ENCODE results near the gene COX8C. TPM values are rescaled to one million over a fixed set of nuclear protein-coding genes. Genes with fewer than 3 reads are reported as not detected.

The COX8C gene
- total and polyA plus RNA-seq, 2 of the 8 experiments (the other 6 are each of a cell fraction or from before 2014, with no cell fraction given): not detected

GRCh38 chr14:93337143-93337753 is 9.7 kb upstream of the COX8C start (continued):
- TF ChIP-seq CHD7 (IDR thresholded peaks at IDR 0.05; ENCODE audit: insufficient replicate concordance, low read length) (no peak), POU5F1 (IDR thresholded peaks at IDR 0.05; ENCODE audit: low read depth, low read length) (no peak), ATF2 (IDR thresholded peaks at IDR 0.05; ENCODE audit: low read length) (no peak), CTBP2 (IDR thresholded peaks at IDR 0.05; ENCODE audit: borderline replicate concordance, insufficient read depth, insufficient read length, low read length) (no peak), TCF12 (IDR thresholded peaks at IDR 0.05; ENCODE audit: low read depth, low read length) (no peak), CTCF (IDR thresholded peaks at IDR 0.05; ENCODE audit: control extremely low read depth in 1 of 3, insufficient read depth in 1 of 3, low read depth in 1 of 3, low read length in 3 of 3) (peak; percentile 53 to 73 (median 66))

All from H1 (cell line).